OCI-LY7 (cell line): ENCODE measurements around the gene SLCO4C1. TPM values are rescaled to one million over a fixed set of nuclear protein-coding genes. Genes with fewer than 3 reads are reported as not detected.
"Not testable (repeated sequence)": the region's sequence is repeated elsewhere in the genome, so short reads cannot be mapped to it uniquely, and the experiment has no call there.

ENCODE experiments used
- Bru-seq: library from RNA; stranded (reverse); fragments of 400-500 nt; gene quantifications from one replicate; lab custom pipeline; 2021; lab: Mats Ljungman, UMichigan
- BruChase-seq, 2 experiments: library from RNA; stranded (reverse); fragments of 400-500 nt; gene quantifications; one replicate each; lab custom pipeline; 2021; lab: Mats Ljungman, UMichigan
- BruUV-seq: library from RNA; stranded (reverse); fragments of 400-500 nt; replicated peaks from 2 replicates; lab custom pipeline; 2021; lab: Mats Ljungman, UMichigan
- CTCF ChIA-PET: fragments of 300-600 bp; sonication (Branson Sonifier 250); formaldehyde crosslinking; loops from one replicate; lab custom pipeline; 2022; ENCODE audit warnings: antibody characterized with exemption; ENCODE audit not compliant: unreplicated experiment; lab: Charles Lee
- POLR2A ChIA-PET: fragments of 300-600 bp; sonication (Branson Sonifier 250); formaldehyde crosslinking; loops from one replicate; lab custom pipeline; 2022; ENCODE audit warnings: antibody characterized with exemption; lab: Charles Lee
- DNase-seq: peaks from one replicate; pipeline ENCODE4 v3.0.0-alpha.2; 2015; ENCODE audit warnings: low spot score
- H2AFZ ChIP-seq: fragments of 200-600 bp; sonication (generic), shearing (Covaris generic); 2 replicates; pipeline ENCODE4 v1.6.1; 2014; ENCODE audit warnings: mild to moderate bottlenecking, antibody characterized with exemption, low read length, moderate library complexity
- H3K27ac ChIP-seq: fragments of 200-600 bp; sonication (generic); 2 replicates; pipeline ENCODE4 v1.5.1; 2014; ENCODE audit warnings: mixed run types, low read depth, mild to moderate bottlenecking, moderate library complexity, low read length, inconsistent platforms; ENCODE audit not compliant: poor library complexity, severe bottlenecking
- H3K36me3 ChIP-seq: fragments of 200-600 bp; sonication (generic); 2 replicates; pipeline ENCODE4 v1.6.1; 2014; ENCODE audit warnings: mild to moderate bottlenecking, antibody characterized with exemption, low read length, moderate library complexity, mixed read lengths; ENCODE audit not compliant: insufficient read depth
- H3K4me1 ChIP-seq: fragments of 200-600 bp; sonication (generic); 2 replicates; pipeline ENCODE4 v1.5.1; 2014; ENCODE audit warnings: mild to moderate bottlenecking, low read length; ENCODE audit not compliant: insufficient read depth, poor library complexity, severe bottlenecking
- H3K4me2 ChIP-seq: fragments of 200-600 bp; sonication (generic); 2 replicates; pipeline ENCODE4 v1.6.1; 2014; ENCODE audit warnings: mild to moderate bottlenecking, low read length
- H3K4me3 ChIP-seq: fragments of 200-600 bp; sonication (generic); 2 replicates; pipeline ENCODE4 v1.5.1; 2014; ENCODE audit warnings: mild to moderate bottlenecking, low read depth, low read length; ENCODE audit not compliant: poor library complexity, severe bottlenecking
- H3K79me2 ChIP-seq: fragments of 200-600 bp; sonication (generic); 2 replicates; pipeline ENCODE4 v1.6.1; 2016; ENCODE audit warnings: low read depth, mild to moderate bottlenecking, low read length, moderate library complexity, mixed read lengths; ENCODE audit not compliant: insufficient read depth
- H3K9me2 ChIP-seq: fragments of 200-600 bp; sonication (generic); 2 replicates; pipeline ENCODE4 v1.6.1; 2016; ENCODE audit warnings: mild to moderate bottlenecking, low read length, mixed read lengths; ENCODE audit not compliant: insufficient read depth
- H3K9me3 ChIP-seq: fragments of 200-600 bp; sonication (generic); 2 replicates; pipeline ENCODE4 v1.6.1; 2014; ENCODE audit warnings: mild to moderate bottlenecking, mixed run types, low read length, mixed read lengths
- H4K20me1 ChIP-seq: fragments of 200-600 bp; sonication (generic); 2 replicates; pipeline ENCODE4 v1.6.1; 2014; ENCODE audit warnings: mild to moderate bottlenecking, antibody characterized with exemption, low read length, moderate library complexity, mixed read lengths; ENCODE audit not compliant: insufficient read depth
- EZH2phosphoT487 ChIP-seq: fragments of 200-600 bp; sonication (generic); IDR thresholded peaks from 2 replicates; pipeline ENCODE4 v1.6.1; 2018; ENCODE audit warnings: low read depth, borderline replicate concordance, mild to moderate bottlenecking, mixed run types, antibody characterized with exemption, low read length, moderate library complexity, mixed read lengths
- intact Hi-C: fragments of 100-400 bp; cut with micrococcal nuclease; formaldehyde crosslinking; loops from one replicate; pipeline ENCODE4 v1.10.0; 2022; ENCODE audit not compliant: unreplicated experiment
- long read RNA-seq: library from polyadenylated mRNA; stranded (forward); transcript quantifications from one replicate; pipeline ENCODE4 v2.0.0, GENCODE V29; 2022
- total RNA-seq, 2 experiments: library from RNA; depleted of rRNA in 1 of 2; stranded (reverse); fragments of >200 nt in 1 of 2; shearing (Covaris generic) in 1 of 2; gene quantifications; 2 replicates each; pipeline ENCODE4 v1.2.3, GENCODE V29; 2014 to 2022
- TF ChIP-seq, protein P1 (sequence below): fragments of 200-600 bp; sonication (generic); conservative IDR thresholded peaks from 2 replicates; pipeline ENCODE4 v1.5.1; 2014; ENCODE audit warnings: mild to moderate bottlenecking, antibody characterized with exemption, low read length, moderate library complexity, mixed read lengths

The SLCO4C1 gene, protein sequence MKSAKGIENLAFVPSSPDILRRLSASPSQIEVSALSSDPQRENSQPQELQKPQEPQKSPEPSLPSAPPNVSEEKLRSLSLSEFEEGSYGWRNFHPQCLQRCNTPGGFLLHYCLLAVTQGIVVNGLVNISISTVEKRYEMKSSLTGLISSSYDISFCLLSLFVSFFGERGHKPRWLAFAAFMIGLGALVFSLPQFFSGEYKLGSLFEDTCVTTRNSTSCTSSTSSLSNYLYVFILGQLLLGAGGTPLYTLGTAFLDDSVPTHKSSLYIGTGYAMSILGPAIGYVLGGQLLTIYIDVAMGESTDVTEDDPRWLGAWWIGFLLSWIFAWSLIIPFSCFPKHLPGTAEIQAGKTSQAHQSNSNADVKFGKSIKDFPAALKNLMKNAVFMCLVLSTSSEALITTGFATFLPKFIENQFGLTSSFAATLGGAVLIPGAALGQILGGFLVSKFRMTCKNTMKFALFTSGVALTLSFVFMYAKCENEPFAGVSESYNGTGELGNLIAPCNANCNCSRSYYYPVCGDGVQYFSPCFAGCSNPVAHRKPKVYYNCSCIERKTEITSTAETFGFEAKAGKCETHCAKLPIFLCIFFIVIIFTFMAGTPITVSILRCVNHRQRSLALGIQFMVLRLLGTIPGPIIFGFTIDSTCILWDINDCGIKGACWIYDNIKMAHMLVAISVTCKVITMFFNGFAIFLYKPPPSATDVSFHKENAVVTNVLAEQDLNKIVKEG
- total RNA-seq (2014; rRNA removed; shearing (Covaris generic)) (not detected in 2 replicates), total RNA-seq (2022) (not detected in 2 replicates), Bru-seq, nascent RNA (percentile 3 among the genes with signal in this experiment), BruChase-seq, experiment 1, labeled RNA remaining after a 6-hour chase (not detected), BruChase-seq, experiment 2, labeled RNA remaining after a 2-hour chase (not detected)
- long read RNA-seq, result 0 reads

DNA sequence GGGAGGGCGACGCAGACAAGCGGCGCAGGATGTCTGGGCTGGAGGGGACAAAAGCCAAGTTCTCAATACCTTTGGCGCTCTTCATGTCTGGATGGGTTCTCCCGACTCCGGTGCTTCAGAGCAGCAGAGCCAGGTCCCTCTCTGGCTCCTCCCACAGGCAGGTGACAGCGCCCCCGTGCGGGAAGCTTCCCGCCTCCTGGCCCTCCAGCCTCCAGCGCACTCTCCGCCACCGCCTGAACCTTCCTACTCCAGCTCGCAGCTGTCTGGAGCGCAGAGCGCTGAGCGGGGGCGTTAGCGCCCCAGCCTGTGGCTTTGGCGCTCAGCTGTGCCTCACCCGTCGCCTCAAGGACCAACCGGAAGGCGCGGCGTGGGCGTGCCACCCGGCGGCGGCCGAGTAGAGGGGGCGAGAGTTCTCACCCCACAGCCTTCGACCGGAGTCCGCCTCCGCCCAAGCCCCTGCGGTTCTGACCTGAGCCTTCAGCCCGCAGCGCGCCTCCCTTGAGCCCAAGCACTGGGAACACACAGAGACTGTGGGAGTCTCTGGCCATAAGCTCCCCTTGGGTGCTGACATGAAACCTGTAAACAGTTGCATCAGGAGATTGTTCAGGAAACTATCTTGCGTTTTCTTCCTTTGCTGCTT is at the start of gene SLCO4C1:
Gene SLCO4C1, minus strand, starts transcription at position 107 of the 640 bp plus-strand sequence. Its CDS starts 22 bp downstream, at position 85.
- no peaks in the 10 kb centered on the region for H3K4me1 ChIP-seq
- no peak within 1 kb of the TSS for H3K27ac ChIP-seq
- H3K4me2 ChIP-seq, result no peak within 1 kb of the TSS
- TF ChIP-seq, protein P1, sequence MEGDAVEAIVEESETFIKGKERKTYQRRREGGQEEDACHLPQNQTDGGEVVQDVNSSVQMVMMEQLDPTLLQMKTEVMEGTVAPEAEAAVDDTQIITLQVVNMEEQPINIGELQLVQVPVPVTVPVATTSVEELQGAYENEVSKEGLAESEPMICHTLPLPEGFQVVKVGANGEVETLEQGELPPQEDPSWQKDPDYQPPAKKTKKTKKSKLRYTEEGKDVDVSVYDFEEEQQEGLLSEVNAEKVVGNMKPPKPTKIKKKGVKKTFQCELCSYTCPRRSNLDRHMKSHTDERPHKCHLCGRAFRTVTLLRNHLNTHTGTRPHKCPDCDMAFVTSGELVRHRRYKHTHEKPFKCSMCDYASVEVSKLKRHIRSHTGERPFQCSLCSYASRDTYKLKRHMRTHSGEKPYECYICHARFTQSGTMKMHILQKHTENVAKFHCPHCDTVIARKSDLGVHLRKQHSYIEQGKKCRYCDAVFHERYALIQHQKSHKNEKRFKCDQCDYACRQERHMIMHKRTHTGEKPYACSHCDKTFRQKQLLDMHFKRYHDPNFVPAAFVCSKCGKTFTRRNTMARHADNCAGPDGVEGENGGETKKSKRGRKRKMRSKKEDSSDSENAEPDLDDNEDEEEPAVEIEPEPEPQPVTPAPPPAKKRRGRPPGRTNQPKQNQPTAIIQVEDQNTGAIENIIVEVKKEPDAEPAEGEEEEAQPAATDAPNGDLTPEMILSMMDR, result no peak
- no peak for TF ChIP-seq EZH2phosphoT487
- POLR2A ChIA-PET, result no interaction called here
- H4K20me1 ChIP-seq, result no peaks in the 10 kb centered on the region
- no peak within 1 kb of the TSS for H3K4me3 ChIP-seq
- CTCF ChIA-PET, result no interaction called here
- intact Hi-C loops, result no loop called here
- H3K36me3 ChIP-seq, result no peaks in the 10 kb centered on the region
- no peaks in the 10 kb centered on the region for H3K9me2 ChIP-seq
- H2AFZ ChIP-seq, result no peak within 1 kb of the TSS
- no peaks in the 10 kb centered on the region for H3K79me2 ChIP-seq
- no peak for DNase-seq
- no peaks in the 10 kb centered on the region for H3K9me3 ChIP-seq
- no TSS peak for BruUV-seq

DNA sequence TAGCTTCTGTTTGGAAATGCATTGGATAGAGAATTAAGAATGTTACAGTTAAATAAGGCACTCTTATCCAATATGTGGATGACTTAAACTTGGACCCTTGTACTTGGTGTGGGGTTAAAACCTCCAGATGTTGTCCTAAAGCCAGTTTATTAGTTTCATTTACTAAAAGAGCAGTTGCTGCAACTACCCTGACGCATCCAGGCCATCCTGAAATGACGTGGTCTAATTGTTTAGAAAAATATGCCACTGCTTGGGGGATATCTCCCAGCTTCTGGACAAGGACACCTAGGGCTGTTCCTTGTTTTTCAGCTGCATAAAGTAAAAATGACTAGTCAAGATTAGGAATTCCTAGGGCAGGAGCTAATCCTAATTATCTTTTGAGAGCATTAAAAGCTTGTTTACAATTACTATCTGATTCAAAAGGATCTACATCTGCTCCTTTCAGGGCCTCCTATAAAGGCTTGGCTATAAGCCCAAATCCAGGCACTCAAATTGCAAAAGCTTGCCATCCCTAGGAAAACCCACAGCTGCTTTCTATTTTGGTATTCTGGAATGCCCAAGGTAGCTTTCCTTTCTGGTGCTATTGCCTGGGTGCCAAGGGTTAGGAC is 45.7 kb upstream of the SLCO4C1 start:
- DNase-seq, result no peak
- Histone ChIP-seq H3K36me3 (no peaks in the 10 kb centered on the region), H3K79me2 (no peaks in the 10 kb centered on the region), H3K9me2 (no peaks in the 10 kb centered on the region), H3K4me3 (no peak overlapping the region), H2AFZ (no peak overlapping the region), H4K20me1 (no peaks in the 10 kb centered on the region; the same call in 1 of the 2 replicates), H3K9me3 (no peaks in the 10 kb centered on the region), H3K4me1 (no peaks in the 10 kb centered on the region), H3K27ac (no peak overlapping the region), H3K4me2 (no peak overlapping the region)
- ChIA-PET CTCF (no interaction called here), POLR2A (no interaction called here)
- intact Hi-C loops, result no loop called here
- BruUV-seq, result no TSS peak
- no peak for TF ChIP-seq EZH2phosphoT487

DNA sequence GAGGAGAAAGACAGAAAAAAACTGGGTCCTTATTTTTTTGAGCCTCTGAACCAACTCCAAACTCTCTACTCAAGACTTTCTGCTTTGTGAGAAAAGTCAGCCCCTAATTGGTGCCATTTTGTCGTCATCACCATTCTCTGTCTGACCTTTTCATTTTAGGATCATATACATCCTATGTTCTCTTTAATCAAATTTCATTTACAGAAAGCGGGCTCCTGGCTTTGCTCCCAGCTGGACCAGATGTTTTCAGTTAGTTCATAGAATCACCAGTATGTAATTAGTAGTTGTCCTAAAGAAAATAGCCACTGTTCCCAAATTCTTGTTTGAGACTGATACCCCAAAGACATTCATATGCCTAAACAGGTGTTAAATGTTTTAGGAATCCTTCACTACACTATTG is 28.6 kb upstream of the SLCO4C1 start:
- Histone ChIP-seq H4K20me1 (no peaks in the 10 kb centered on the region), H3K9me3 (no peaks in the 10 kb centered on the region), H3K4me1 (no peaks in the 10 kb centered on the region), H3K4me2 (no peak overlapping the region), H3K4me3 (no peak overlapping the region), H3K9me2 (no peaks in the 10 kb centered on the region), H3K36me3 (no peaks in the 10 kb centered on the region), H3K79me2 (no peaks in the 10 kb centered on the region), H2AFZ (no peak overlapping the region), H3K27ac (no peak overlapping the region)
- POLR2A ChIA-PET, result no interaction called here
- CTCF ChIA-PET, result no interaction called here
- DNase-seq, result no peak
- BruUV-seq, result no TSS peak
- TF ChIP-seq EZH2phosphoT487, result no peak
- TF ChIP-seq, protein P1, result no peak
- intact Hi-C loops, result no loop called here

DNA sequence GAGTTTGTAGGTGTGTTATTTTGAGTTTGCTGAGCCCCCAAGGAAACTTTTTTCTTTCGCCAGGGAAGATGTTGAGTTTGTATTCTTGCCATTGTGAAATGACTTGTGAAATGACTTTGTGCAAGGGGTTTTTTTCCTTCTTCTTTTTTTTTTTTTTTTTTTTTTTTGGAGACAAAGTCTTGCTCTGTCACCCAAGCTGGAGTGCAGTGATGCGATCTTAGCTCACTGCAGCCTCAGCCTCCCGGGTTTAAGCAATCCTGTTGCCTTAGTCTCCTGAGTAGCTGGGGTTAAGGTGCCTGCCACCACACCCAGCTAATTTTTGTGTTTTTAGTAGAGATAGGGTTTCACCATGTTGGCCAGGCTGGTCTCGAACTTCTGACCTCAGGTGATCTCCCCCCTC is 22.7 kb upstream of the SLCO4C1 start:
- DNase-seq, H3K4me3 ChIP-seq, intact Hi-C loops, H3K27ac ChIP-seq, BruUV-seq, H3K4me2 ChIP-seq, H2AFZ ChIP-seq, H4K20me1 ChIP-seq, H3K4me1 ChIP-seq, H3K9me2 ChIP-seq, H3K9me3 ChIP-seq, H3K36me3 ChIP-seq, CTCF ChIA-PET, H3K79me2 ChIP-seq: not testable (repeated sequence)
- POLR2A ChIA-PET, result interaction anchor here (0.7 kb wide), 2 partner anchors 21 to 1505 kb away, joined by 3 to 5 read pairs; no protein-coding TSS in a partner anchor
